ENCODE measurements around the gene EFHC1.

EFHC1 gene

DNA sequence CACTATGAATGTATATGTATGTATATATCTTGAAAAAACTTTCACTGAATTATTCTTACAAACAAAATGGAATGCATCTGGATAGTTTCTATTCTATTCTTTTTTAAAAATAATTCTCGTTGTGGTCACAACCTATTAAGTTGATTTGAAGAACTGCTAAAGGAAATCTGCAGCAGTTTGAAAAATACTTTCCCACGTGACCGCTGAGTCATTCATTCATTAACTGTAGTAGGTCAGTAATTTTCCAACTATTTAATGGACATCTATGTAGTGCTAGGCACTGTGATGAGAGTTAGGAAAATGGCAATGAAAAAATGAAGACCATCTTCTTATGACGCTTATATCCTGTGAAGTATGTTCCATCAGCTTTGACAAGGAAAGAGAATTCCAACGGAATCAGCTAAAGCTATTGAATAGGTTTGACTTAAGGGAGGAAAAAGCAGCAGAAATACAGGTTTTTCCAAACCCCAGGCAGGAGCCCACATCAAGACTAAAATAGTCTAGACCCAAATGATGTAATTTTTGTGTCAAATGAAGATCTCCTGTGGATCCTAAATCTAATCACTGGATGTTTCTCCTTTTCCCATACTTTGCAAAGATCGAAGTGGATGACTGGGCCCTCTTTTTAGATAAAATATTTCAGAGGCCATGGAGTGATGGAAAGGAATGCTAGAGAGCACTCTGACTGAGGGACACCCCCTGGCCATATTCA lies 4.1 kb upstream of the EFHC1 start:
- DNase-seq (ENCODE audit: low read depth, low spot score), result no peak
- no peaks in the 10 kb centered on the region for H3K36me3 ChIP-seq (ENCODE audit: control insufficient read depth, insufficient read depth, low read length)
- H3K4me1 ChIP-seq (ENCODE audit: control insufficient read depth, insufficient read depth, low read length), result no peaks in the 10 kb centered on the region
- H3K27ac ChIP-seq (ENCODE audit: low read length), result no peak overlapping the region
- H3K27me3 ChIP-seq (ENCODE audit: control insufficient read depth, insufficient read depth, low read length), result no peaks in the 10 kb centered on the region
- no peaks in the 10 kb centered on the region for H3K9me3 ChIP-seq (ENCODE audit: control insufficient read depth, insufficient read depth, low read length)
- no peak overlapping the region for H3K4me3 ChIP-seq (ENCODE audit: low read length)
- WGBS (ENCODE audit: insufficient coverage, insufficient read length), result no CpG with 5 or more reads among the region's 6 CpGs

DNA sequence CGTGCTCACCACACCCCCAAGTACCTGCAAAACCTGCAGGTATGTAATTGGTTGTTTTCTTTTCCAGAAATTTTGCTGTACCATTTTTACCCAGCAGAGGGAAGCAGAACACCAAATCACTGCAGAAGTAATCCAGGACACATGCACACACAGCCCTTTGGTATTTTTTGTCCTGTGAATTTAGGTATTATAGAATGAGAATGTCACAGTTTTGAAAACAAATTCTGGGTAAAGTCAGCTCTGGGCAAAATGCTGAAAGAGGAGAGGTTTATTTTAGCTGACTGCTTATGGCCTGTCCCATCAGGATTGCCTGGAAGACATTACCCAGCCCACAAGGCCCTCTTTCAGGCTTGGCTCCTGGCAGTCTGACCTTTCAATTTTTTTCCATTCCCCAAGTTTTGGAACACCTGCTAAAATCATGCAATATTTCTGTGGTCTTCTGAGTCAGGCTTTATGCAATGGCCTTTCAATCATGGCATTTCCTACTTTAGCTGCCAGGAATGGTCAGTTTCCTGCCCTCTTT lies 3.5 kb upstream of the EFHC1 start:
- Histone ChIP-seq H3K4me3 (ENCODE audit: low read length) (no peak overlapping the region), H3K4me1 (ENCODE audit: control insufficient read depth, insufficient read depth, low read length) (no peaks in the 10 kb centered on the region), H3K9me3 (ENCODE audit: control insufficient read depth, insufficient read depth, low read length) (no peaks in the 10 kb centered on the region), H3K36me3 (ENCODE audit: control insufficient read depth, insufficient read depth, low read length) (no peaks in the 10 kb centered on the region), H3K27me3 (ENCODE audit: control insufficient read depth, insufficient read depth, low read length) (no peaks in the 10 kb centered on the region), H3K27ac (ENCODE audit: low read length) (no peak overlapping the region)
- WGBS (ENCODE audit: insufficient coverage, insufficient read length), result no CpG with 5 or more reads among the region's 1 CpG
- peak; percentile 75 for DNase-seq (ENCODE audit: low read depth, low spot score)

DNA sequence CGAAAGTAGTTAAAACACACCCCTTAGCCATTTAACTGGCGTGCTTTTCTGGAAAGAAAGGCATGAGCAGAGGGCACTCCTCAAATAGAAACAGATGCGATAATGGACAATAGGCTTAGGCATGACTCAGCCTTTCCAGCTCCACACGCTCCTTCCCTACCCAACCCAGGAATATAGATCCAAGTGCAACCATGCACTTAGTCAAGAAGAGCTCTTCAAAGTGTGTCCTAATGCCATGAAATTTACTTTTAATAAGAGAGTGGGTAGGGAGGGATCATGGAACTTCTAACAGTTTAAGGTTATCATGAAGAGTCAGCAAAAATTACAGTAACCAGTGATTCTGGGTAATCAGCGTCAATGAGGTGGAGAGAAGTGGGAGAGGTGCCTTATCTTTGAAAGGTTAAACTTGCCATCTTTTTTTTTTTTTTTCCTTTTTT lies 2.4 kb upstream of the EFHC1 start:
- Histone ChIP-seq H3K36me3 (ENCODE audit: control insufficient read depth, insufficient read depth, low read length) (no peaks in the 10 kb centered on the region), H3K4me3 (ENCODE audit: low read length) (no peak overlapping the region), H3K27ac (ENCODE audit: low read length) (no peak overlapping the region), H3K27me3 (ENCODE audit: control insufficient read depth, insufficient read depth, low read length) (no peaks in the 10 kb centered on the region), H3K9me3 (ENCODE audit: control insufficient read depth, insufficient read depth, low read length) (no peaks in the 10 kb centered on the region), H3K4me1 (ENCODE audit: control insufficient read depth, insufficient read depth, low read length) (no peaks in the 10 kb centered on the region)
- no CpG with 5 or more reads among the region's 5 CpGs for WGBS (ENCODE audit: insufficient coverage, insufficient read length)
- no peak for DNase-seq (ENCODE audit: low read depth, low spot score)

DNA sequence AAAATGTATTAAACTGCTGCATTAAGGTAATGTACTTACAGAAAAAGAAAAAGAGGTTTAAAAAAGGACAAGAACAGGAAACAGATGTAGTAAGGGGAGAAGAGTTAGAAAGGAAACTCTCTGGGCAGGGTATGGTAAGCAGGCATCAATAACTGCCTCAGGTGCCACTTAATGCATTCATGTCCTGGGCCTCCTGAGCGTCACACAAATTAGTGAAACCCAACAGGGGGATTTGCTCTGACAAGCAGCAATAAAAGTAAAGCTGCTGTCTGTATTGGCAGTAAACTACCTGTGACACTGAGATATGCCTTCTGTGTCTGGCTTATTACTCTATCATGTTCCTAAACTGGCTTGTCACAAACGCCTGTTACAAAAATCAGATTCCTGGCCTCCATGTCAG lies 1.5 kb upstream of the EFHC1 start:
- no peaks in the 10 kb centered on the region for H3K27me3 ChIP-seq (ENCODE audit: control insufficient read depth, insufficient read depth, low read length)
- no peak overlapping the region for H3K27ac ChIP-seq (ENCODE audit: low read length)
- H3K4me1 ChIP-seq (ENCODE audit: control insufficient read depth, insufficient read depth, low read length), result no peaks in the 10 kb centered on the region
- H3K9me3 ChIP-seq (ENCODE audit: control insufficient read depth, insufficient read depth, low read length), result no peaks in the 10 kb centered on the region
- WGBS (ENCODE audit: insufficient coverage, insufficient read length), result no CpG with 5 or more reads among the region's 2 CpGs
- H3K36me3 ChIP-seq (ENCODE audit: control insufficient read depth, insufficient read depth, low read length), result no peaks in the 10 kb centered on the region
- no peak overlapping the region for H3K4me3 ChIP-seq (ENCODE audit: low read length)
- DNase-seq (ENCODE audit: low read depth, low spot score), result no peak

DNA sequence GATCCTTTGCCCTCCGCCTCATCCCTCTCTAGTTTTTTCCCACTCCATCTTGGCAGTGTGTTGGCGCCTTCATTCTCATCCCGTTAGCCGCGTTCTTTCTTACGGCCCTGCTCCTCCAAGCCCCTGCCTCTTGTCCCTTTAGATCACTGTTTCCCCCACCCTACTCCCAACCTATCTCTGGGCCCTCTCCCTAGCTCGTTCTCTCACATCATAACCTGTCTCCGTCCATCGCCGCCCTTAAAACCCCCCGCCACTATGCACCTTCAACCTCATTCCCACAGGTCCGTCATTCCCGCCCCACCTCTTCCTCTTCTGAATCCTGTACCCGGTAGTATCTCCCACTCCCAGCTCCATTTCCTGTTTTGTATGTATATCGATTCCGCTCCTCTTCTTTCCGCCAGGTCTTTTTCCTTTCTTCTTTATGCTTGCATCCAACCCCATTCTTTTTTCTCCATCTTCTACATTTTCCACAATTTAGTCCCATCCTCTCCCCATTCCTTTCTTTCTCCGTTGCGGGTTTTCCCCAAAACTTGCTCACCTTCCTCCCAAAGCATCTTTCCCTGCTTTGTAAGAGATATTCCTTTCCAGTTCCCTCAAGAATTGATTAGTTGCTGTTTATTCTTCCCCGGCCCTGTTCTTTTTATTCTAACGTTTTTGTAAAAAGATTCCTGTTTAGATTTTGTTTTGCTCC lies 671 bp downstream of the EFHC1 start:
- Histone ChIP-seq H3K27me3 (ENCODE audit: control insufficient read depth, insufficient read depth, low read length) (no peaks in the 10 kb centered on the region), H3K27ac (ENCODE audit: low read length) (no peak overlapping the region), H3K4me3 (ENCODE audit: low read length) (peak overlapping the region; percentile 75; the same call in 1 of the 2 replicates), H3K36me3 (ENCODE audit: control insufficient read depth, insufficient read depth, low read length) (peaks cover 2% of the 10 kb centered on the region; the same call in 1 of the 2 replicates), H3K4me1 (ENCODE audit: control insufficient read depth, insufficient read depth, low read length) (peaks cover 3% of the 10 kb centered on the region), H3K9me3 (ENCODE audit: control insufficient read depth, insufficient read depth, low read length) (no peaks in the 10 kb centered on the region)
- 100% methylated on average over 3 of the region's 21 CpGs for WGBS (ENCODE audit: insufficient coverage, insufficient read length)
- DNase-seq (ENCODE audit: low read depth, low spot score), result no peak

DNA sequence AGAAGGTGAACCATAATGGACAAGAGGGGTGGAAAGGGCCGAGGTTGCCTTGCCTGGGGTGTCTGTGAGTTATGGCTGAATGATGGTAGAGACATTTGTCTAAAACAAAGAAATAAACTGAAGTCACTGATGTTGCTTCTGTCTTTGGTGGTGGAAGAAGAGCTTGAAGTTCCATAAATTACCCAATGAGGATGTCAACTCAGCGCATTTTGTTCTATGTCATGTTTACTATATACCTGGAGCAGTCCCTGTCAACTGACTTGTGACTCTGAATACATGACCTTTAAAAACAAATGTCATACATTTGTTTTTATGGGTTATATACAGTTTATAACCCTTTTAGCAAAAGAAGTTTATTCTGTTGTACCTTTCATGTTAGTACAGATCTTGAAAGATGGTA lies 2.0 kb downstream of the EFHC1 start:
- Histone ChIP-seq H3K4me3 (ENCODE audit: low read length) (no peak overlapping the region), H3K27ac (ENCODE audit: low read length) (no peak overlapping the region), H3K27me3 (ENCODE audit: control insufficient read depth, insufficient read depth, low read length) (no peaks in the 10 kb centered on the region), H3K9me3 (ENCODE audit: control insufficient read depth, insufficient read depth, low read length) (no peaks in the 10 kb centered on the region), H3K4me1 (ENCODE audit: control insufficient read depth, insufficient read depth, low read length) (peaks cover 3% of the 10 kb centered on the region), H3K36me3 (ENCODE audit: control insufficient read depth, insufficient read depth, low read length) (peaks cover 2% of the 10 kb centered on the region; the same call in 1 of the 2 replicates)
- no CpG with 5 or more reads among the region's 2 CpGs for WGBS (ENCODE audit: insufficient coverage, insufficient read length)
- no peak for DNase-seq (ENCODE audit: low read depth, low spot score)

DNA sequence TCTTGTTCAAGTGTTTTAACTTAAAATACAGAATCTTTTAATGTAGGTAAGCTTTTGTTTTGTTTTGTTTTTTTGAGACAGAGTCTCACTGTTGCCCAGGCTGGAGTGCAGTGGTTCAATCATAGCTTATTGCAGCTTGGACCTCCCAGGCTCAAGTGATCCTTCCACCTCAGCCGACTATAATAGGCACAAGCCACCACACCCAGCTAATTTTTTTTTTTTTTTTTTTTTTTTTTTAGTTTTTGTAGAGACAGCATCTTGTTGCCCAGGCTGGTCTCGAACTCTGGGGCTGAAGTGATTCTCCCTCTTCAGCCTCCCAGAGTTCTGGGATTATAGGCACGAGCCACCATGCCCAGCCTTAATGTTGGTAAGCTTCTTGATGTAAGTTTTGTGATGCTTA lies 3.3 kb downstream of the EFHC1 start:
- Histone ChIP-seq H3K27ac (ENCODE audit: low read length) (no peak overlapping the region), H3K9me3 (ENCODE audit: control insufficient read depth, insufficient read depth, low read length) (no peaks in the 10 kb centered on the region), H3K4me3 (ENCODE audit: low read length) (no peak overlapping the region), H3K4me1 (ENCODE audit: control insufficient read depth, insufficient read depth, low read length) (peaks cover 3% of the 10 kb centered on the region), H3K27me3 (ENCODE audit: control insufficient read depth, insufficient read depth, low read length) (no peaks in the 10 kb centered on the region), H3K36me3 (ENCODE audit: control insufficient read depth, insufficient read depth, low read length) (peaks cover 2% of the 10 kb centered on the region; the same call in 1 of the 2 replicates)
- DNase-seq (ENCODE audit: low read depth, low spot score), result no peak
- no CpG with 5 or more reads among the region's 3 CpGs for WGBS (ENCODE audit: insufficient coverage, insufficient read length)

DNA sequence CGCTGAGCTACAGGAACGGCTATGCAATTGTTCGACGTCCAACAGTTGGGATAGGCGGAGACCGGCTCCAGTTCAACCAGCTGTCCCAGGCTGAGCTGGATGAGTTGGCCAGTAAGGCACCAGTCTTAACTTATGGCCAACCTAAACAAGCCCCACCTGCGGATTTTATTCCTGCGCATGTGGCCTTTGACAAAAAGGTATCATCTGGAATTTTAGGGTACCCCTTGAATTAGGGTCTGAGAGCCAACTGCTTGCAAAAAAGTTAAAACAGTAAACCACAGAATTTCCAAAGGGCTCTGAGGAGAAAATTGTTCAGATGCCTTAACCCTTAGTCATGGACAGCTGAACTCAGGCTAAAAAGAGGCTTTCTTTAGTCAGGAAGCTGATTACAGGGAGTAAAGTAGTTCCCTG lies 3.8 kb downstream of the EFHC1 start:
- Histone ChIP-seq H3K27ac (ENCODE audit: low read length) (no peak overlapping the region), H3K27me3 (ENCODE audit: control insufficient read depth, insufficient read depth, low read length) (no peaks in the 10 kb centered on the region), H3K4me1 (ENCODE audit: control insufficient read depth, insufficient read depth, low read length) (peaks cover 3% of the 10 kb centered on the region), H3K36me3 (ENCODE audit: control insufficient read depth, insufficient read depth, low read length) (peaks cover 2% of the 10 kb centered on the region; the same call in 1 of the 2 replicates), H3K4me3 (ENCODE audit: low read length) (no peak overlapping the region), H3K9me3 (ENCODE audit: control insufficient read depth, insufficient read depth, low read length) (no peaks in the 10 kb centered on the region)
- DNase-seq (ENCODE audit: low read depth, low spot score), result no peak
- WGBS (ENCODE audit: insufficient coverage, insufficient read length), result no CpG with 5 or more reads among the region's 8 CpGs

DNA sequence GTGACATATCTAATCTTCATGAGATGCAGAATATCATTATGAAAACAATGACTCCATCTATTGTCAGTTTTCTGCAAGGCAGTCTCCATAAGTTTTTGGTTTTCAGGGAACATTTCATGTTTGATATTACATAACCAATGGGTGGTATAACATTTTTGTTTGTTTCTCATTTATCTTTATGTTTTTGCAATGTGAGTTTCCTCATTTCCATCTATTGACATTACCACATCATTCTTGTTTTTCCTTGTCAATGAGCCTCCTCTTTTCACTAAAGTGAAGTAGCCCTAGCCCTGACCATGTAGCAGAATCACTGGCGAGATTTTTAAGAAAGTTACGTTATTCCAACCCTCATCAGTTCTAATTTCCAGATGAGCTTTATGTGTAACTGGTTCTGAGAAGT lies 4.4 kb downstream of the EFHC1 start:
- no CpG with 5 or more reads among the region's 2 CpGs for WGBS (ENCODE audit: insufficient coverage, insufficient read length)
- H3K27ac ChIP-seq (ENCODE audit: low read length), result no peak overlapping the region

DNA sequence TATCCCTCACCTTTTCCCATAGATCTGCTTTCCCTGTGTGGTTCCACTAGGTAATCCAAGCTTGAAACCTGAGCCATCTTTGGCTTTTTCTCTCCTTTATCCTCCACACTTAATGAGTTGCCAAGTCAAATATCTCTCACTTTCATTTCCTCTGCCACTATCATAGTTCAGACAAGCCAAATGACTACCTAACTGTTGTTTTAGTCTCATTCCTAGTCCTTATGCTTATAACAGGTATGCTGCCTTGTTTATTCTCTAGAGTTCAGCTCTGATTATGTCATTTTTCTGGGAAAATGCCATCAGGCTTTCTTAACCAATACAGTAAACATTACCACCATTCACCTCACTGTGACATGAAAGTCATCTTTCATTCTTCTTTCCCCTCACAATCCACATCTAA lies 6.5 kb downstream of the EFHC1 start:
- H3K9me3 ChIP-seq (ENCODE audit: control insufficient read depth, insufficient read depth, low read length), result no peaks in the 10 kb centered on the region
- H3K27ac ChIP-seq (ENCODE audit: low read length), result no peak overlapping the region
- no peaks in the 10 kb centered on the region for H3K27me3 ChIP-seq (ENCODE audit: control insufficient read depth, insufficient read depth, low read length)
- peaks cover 3% of the 10 kb centered on the region for H3K4me1 ChIP-seq (ENCODE audit: control insufficient read depth, insufficient read depth, low read length)
- peaks cover 2% of the 10 kb centered on the region; the same call in 1 of the 2 replicates for H3K36me3 ChIP-seq (ENCODE audit: control insufficient read depth, insufficient read depth, low read length)
- DNase-seq (ENCODE audit: low read depth, low spot score), result no peak
- H3K4me3 ChIP-seq (ENCODE audit: low read length), result no peak overlapping the region

More for the DNA sequence above, 4.4 kb downstream of the EFHC1 start:
- peaks cover 2% of the 10 kb centered on the region; the same call in 1 of the 2 replicates for H3K36me3 ChIP-seq (ENCODE audit: control insufficient read depth, insufficient read depth, low read length)
- DNase-seq (ENCODE audit: low read depth, low spot score), result no peak
- no peak overlapping the region for H3K4me3 ChIP-seq (ENCODE audit: low read length)
- no peaks in the 10 kb centered on the region for H3K27me3 ChIP-seq (ENCODE audit: control insufficient read depth, insufficient read depth, low read length)
- peaks cover 3% of the 10 kb centered on the region for H3K4me1 ChIP-seq (ENCODE audit: control insufficient read depth, insufficient read depth, low read length)
- no peaks in the 10 kb centered on the region for H3K9me3 ChIP-seq (ENCODE audit: control insufficient read depth, insufficient read depth, low read length)
